HTERT RPE-1 (cell line): Measurements from ENCODE around the gene ANKRD2.

Experiments
- in situ Hi-C: fragments of 300-500 bp; cut with MboI; formaldehyde crosslinking; loops from 4 replicates; pipeline ENCODE4 v1.14.3; 2020; ENCODE audit warnings: low sequenced_read_pairs

ANKRD2 gene

DNA sequence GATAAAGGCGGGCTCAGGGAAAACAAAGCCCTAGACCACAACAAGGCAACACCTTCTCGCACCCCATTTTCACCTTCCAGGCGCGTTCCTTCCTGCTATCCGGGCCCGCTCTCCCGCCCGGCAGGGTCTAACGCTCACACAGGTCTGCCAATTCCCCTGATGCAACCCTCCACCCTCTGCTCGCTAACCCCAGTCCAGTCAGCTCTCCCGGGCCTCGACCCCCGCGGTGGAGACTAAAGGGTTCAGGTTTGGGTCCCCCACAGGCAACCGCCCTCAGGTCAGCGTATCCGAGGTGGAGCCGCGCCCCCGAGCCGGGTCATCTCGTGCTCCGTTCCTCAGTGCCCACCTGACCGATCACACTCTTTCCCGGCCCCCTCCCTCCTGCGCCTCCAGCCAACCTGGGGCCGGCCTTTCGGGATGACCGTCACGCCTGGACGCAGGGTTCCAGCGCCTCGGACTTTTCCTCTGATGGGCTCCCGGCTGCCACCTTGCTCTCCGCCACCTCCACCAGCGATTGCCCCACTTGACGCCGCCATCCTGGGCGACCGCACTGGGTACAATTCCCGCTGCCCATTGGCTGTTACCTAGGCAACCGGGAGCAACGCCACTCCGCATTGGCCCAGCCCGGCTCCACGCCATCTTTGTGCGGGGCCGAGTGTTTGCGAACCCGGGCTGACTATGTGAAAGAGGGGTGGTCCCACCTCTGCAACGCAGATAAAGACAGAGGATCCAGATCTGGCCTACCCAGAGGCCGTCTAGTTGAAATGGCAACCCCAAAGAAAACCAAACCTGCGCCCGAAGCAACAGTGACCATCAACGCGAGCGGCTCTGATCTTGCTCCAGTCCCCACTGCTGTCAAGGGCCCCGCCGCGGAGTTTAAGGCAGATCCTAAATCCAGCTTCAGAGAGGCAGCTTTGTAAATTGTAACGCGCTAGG, 60.6 kb downstream of the ANKRD2 start, which contains the start of gene MORN4:
Gene MORN4 (minus strand): TSS at position 552 of the 936 bp plus-strand sequence. CDS start 13,847 bp downstream, outside the sequence.
- in situ Hi-C loops: no loop called here
